ENCODE measurements around the gene CIAPIN1. TPM values are rescaled to one million over a fixed set of nuclear protein-coding genes. Genes with fewer than 3 reads are reported as not detected.

CIAPIN1 gene
- total and polyA plus RNA-seq, 2 of the 4 experiments (the other 2 are of a cell fraction), result 41.6 to 47.7 TPM

DNA sequence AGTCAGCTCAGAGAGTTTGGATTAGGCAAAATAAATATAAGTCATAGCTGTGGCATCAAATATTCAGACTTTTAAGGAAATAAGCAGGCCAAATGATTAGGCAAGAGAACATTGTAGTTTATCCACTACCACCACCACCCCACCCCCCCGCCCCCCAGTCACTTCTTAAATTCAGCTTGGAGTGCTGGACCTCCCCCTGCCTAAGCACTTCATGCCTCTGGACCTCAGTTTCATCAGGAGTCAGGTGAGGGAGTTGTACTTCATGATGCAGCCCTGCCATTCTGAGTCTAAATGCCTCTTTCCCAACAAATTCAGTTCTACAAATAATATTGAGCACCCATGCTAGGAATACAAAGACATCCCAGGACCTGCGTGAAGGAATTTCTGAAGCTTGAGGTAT lies 17.3 kb upstream of the CIAPIN1 start:
- Histone ChIP-seq H4K20me1 (ENCODE audit: insufficient read depth, low read length) (peaks cover 9% of the 10 kb centered on the region; the same call in 1 of the 2 replicates), H4K5ac (ENCODE audit: low read depth, low read length) (no peak overlapping the region), H2AK5ac (ENCODE audit: low read depth, low read length) (no peak overlapping the region), H4K8ac (ENCODE audit: low read depth in 2 of 2, low read length in 2 of 2) (no peak overlapping the region), H3K9me3 (ENCODE audit: control insufficient read depth, insufficient read depth, low read length) (no peaks in the 10 kb centered on the region), H3K4me3 (ENCODE audit: insufficient read depth, low read depth, low read length) (no peak overlapping the region), H3K18ac (ENCODE audit: low read depth, low read length) (no peak overlapping the region), H2BK20ac (ENCODE audit: low read depth, low read length) (no peak overlapping the region), H2AFZ (replicated peaks; ENCODE audit: low read length, poor library complexity) (no peak overlapping the region), H3K9ac (ENCODE audit: low read depth, low read length) (no peak overlapping the region), H2BK120ac (ENCODE audit: low read depth, low read length) (no peak overlapping the region), H3K27ac (ENCODE audit: insufficient read depth, low read length) (no peak overlapping the region), H3K4me2 (ENCODE audit: low read depth, low read length) (no peak overlapping the region), H3K56ac (ENCODE audit: extremely low read depth, insufficient read depth, low read length) (no peak overlapping the region), H3K27me3 (ENCODE audit: control insufficient read depth, insufficient read depth, low read length) (no peaks in the 10 kb centered on the region), H3K9me1 (ENCODE audit: insufficient read depth, low read length) (no peaks in the 10 kb centered on the region), H2BK15ac (ENCODE audit: low read depth, low read length) (no peak overlapping the region), H3K79me1 (ENCODE audit: low read depth in 1 of 2, low read length in 2 of 2) (peaks cover 17 to 48% of the 10 kb centered on the region in 2 experiments), H3K4me1 (ENCODE audit: control insufficient read depth, insufficient read depth, low read length) (peaks cover 4% of the 10 kb centered on the region), H3K14ac (replicated peaks; ENCODE audit: low read depth, low read length) (no peak overlapping the region), H2BK5ac (ENCODE audit: low read depth, low read length, poor library complexity, severe bottlenecking) (no peak overlapping the region), H3K4ac (ENCODE audit: low read depth, low read length) (no peak overlapping the region), H2AK9ac (replicated peaks; ENCODE audit: low read depth, low read length, poor library complexity) (no peak overlapping the region), H3K23ac (ENCODE audit: low read depth, low read length) (no peak overlapping the region), H4K91ac (ENCODE audit: insufficient read depth, low read depth, low read length) (no peak overlapping the region), H3K36me3 (ENCODE audit: control insufficient read depth, insufficient read depth, low read length) (peaks cover 44% of the 10 kb centered on the region)
- WGBS, 2 experiments (ENCODE audit: extremely low coverage in 2 of 2, insufficient read length in 1 of 2), result no CpG with 5 or more reads among the region's 2 CpGs
- no peak for TF ChIP-seq BHLHE40 (IDR thresholded peaks at IDR 0.05; ENCODE audit: low read depth, low read length)
- no peak for TF ChIP-seq POLR2A (IDR thresholded peaks at IDR 0.05; ENCODE audit: low read depth, low read length)
- TF ChIP-seq FOS (IDR thresholded peaks at IDR 0.05; ENCODE audit: low read depth, low read length), result no peak
- TF ChIP-seq, protein P1, sequence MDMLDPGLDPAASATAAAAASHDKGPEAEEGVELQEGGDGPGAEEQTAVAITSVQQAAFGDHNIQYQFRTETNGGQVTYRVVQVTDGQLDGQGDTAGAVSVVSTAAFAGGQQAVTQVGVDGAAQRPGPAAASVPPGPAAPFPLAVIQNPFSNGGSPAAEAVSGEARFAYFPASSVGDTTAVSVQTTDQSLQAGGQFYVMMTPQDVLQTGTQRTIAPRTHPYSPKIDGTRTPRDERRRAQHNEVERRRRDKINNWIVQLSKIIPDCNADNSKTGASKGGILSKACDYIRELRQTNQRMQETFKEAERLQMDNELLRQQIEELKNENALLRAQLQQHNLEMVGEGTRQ (IDR thresholded peaks at IDR 0.05; ENCODE audit: low read depth, low read length), result no peak
- no peak for TF ChIP-seq CHD1 (IDR thresholded peaks at IDR 0.05; ENCODE audit: low read depth, low read length)
- no peak for TF ChIP-seq CEBPB (IDR thresholded peaks at IDR 0.05; ENCODE audit: low read depth, low read length)
- TF ChIP-seq, protein P2, sequence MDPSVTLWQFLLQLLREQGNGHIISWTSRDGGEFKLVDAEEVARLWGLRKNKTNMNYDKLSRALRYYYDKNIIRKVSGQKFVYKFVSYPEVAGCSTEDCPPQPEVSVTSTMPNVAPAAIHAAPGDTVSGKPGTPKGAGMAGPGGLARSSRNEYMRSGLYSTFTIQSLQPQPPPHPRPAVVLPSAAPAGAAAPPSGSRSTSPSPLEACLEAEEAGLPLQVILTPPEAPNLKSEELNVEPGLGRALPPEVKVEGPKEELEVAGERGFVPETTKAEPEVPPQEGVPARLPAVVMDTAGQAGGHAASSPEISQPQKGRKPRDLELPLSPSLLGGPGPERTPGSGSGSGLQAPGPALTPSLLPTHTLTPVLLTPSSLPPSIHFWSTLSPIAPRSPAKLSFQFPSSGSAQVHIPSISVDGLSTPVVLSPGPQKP (IDR thresholded peaks at IDR 0.05; ENCODE audit: borderline replicate concordance, low read depth, low read length), result no peak
- no peak for TF ChIP-seq RAD21 (IDR thresholded peaks at IDR 0.05; ENCODE audit: low read length)
- TF ChIP-seq SMC3 (IDR thresholded peaks at IDR 0.05; ENCODE audit: low read depth, low read length), result no peak
- no peak for TF ChIP-seq MAZ (IDR thresholded peaks at IDR 0.05; ENCODE audit: borderline replicate concordance, low read depth, low read length)
- dilution Hi-C loops (cut with HindIII; ENCODE audit: low sequenced_read_pairs, unreplicated experiment), result no loop called here
- no TSS peak for BruUV-seq (replicated peaks)
- ATAC-seq (ENCODE audit: low read depth) (no peak), DNase-seq (no peak)
- intact Hi-C loops (cut with micrococcal nuclease), result no loop called here
- in situ Hi-C loops (cut with MboI; ENCODE audit: low sequenced_read_pairs), result no loop called here
- CTCF ChIA-PET, result interaction anchor here (1.6 kb wide), 1 partner anchor 55 kb away, joined by 4 read pairs; no protein-coding TSS in a partner anchor
- POLR2A ChIA-PET (ENCODE audit: unreplicated experiment), result no interaction called here
